Activated naive CD4-positive, alpha-beta T cell treated with anti-CD3 and anti-CD28 coated beads, Interleukin-2, amount 50 U/mL, for 72 hours (primary cell): ENCODE measurements around the gene ATRNL1. TPM values are rescaled to one million over a fixed set of nuclear protein-coding genes. Genes with fewer than 3 reads are reported as not detected.

Experiments
- ATAC-seq, 2 donors: fragments of 150-1000 bp; cut with Tn5 transposase; 2 replicates each; pipeline ENCODE4 v1.10.0; 2021; ENCODE audit warnings: mild to moderate bottlenecking in 2 of 2, moderate library complexity in 2 of 2
- DNase-seq, 2 donors: peaks; one replicate each; pipeline ENCODE4 v3.0.0; 2021 to 2022; ENCODE audit warnings: low spot score in 2 of 2
- H3K27ac Mint-ChIP-seq, 2 donors: one replicate each; pipeline ENCODE4 v1.8.0; 2022; ENCODE audit warnings: mild to moderate bottlenecking in 2 of 2, mixed read lengths in 2 of 2
- H3K36me3 Mint-ChIP-seq, 2 donors: one replicate each; pipeline ENCODE4 v1.8.0; 2022; ENCODE audit warnings: mixed read lengths in 2 of 2
- H3K9me3 Mint-ChIP-seq, 2 donors: one replicate each; pipeline ENCODE4 v1.8.0; 2022; ENCODE audit warnings: mixed read lengths in 2 of 2
- total RNA-seq, 2 donors: library from RNA; stranded (reverse); gene quantifications; one replicate each; pipeline ENCODE4 v1.2.3, GENCODE V29; 2022

The ATRNL1 gene
- total RNA-seq, 2 donors from 2014 or later: 0.62 TPM; not detected in 1

- Mint-ChIP-seq H3K36me3 (no peaks in the 10 kb centered on the region), H3K27ac (no peak overlapping the region), H3K9me3 (peaks cover 13% of the 10 kb centered on the region in 2 donors)
- no peak for ATAC-seq
- DNase-seq: no peak
These were observed 791.2 kb downstream of the ATRNL1 start for GRCh38 chr10:115884331-115884730.

DNA sequence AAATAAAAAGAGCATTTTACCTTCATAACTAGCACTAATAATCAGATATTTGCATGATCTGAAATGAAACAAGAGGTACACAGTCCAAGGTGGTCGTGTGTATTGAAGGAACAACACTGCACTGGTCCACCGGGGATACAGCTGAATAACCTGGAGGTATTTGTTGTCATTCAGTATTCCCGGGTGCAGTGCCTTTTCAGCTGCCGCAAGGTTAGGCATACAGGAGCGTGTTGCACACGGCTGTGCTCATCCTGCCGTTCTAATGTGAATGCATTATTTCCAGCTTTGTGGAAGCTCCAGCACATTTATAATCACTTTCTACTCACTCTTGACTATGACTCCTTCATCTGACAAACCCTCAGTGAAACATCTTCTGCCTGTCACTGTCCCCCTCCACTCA, 802.0 kb downstream of the ATRNL1 start:
- Mint-ChIP-seq H3K36me3 (no peaks in the 10 kb centered on the region), H3K9me3 (peaks cover 5% of the 10 kb centered on the region in 2 donors), H3K27ac (no peak overlapping the region)
- DNase-seq (no peak), ATAC-seq (no peak)

- DNase-seq (no peak), ATAC-seq (no peak)
- Mint-ChIP-seq H3K36me3 (no peaks in the 10 kb centered on the region), H3K9me3 (peaks cover 5% of the 10 kb centered on the region in 2 donors), H3K27ac (no peak overlapping the region)
These were observed 805.1 kb downstream of the ATRNL1 start for GRCh38 chr10:115898242-115898641.

DNA sequence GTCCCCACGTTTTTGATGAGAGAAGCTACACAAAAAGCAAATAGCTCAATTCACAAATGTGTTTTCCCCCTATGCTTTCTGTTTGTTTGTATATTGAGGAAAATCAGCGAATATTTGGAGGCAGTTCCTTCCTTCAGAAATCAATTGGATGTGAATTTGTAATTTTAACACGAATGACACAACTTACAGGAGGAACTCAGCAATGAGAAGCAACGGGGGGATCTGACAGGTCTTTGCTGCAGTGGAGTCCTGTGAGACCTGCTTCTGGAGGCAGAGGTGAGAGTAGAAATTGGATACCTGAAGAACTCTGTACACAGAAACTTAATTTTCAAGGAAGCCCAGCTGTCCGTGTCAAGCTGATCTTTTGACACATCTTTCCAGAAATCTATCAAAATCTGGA, 809.4 kb downstream of the ATRNL1 start:
- Mint-ChIP-seq H3K27ac (no peak overlapping the region), H3K36me3 (no peaks in the 10 kb centered on the region), H3K9me3 (no peaks in the 10 kb centered on the region)
- no peak for ATAC-seq
- DNase-seq: no peak

- Mint-ChIP-seq H3K27ac (no peak overlapping the region), H3K9me3 (no peaks in the 10 kb centered on the region), H3K36me3 (no peaks in the 10 kb centered on the region)
- DNase-seq: no peak
- ATAC-seq: no peak
These were observed 810.0 kb downstream of the ATRNL1 start for GRCh38 chr10:115903207-115903606.

- Mint-ChIP-seq H3K36me3 (no peaks in the 10 kb centered on the region), H3K9me3 (no peaks in the 10 kb centered on the region), H3K27ac (no peak overlapping the region)
- no peak for ATAC-seq
- DNase-seq: no peak
These were observed 810.7 kb downstream of the ATRNL1 start for GRCh38 chr10:115903845-115904244.

DNA sequence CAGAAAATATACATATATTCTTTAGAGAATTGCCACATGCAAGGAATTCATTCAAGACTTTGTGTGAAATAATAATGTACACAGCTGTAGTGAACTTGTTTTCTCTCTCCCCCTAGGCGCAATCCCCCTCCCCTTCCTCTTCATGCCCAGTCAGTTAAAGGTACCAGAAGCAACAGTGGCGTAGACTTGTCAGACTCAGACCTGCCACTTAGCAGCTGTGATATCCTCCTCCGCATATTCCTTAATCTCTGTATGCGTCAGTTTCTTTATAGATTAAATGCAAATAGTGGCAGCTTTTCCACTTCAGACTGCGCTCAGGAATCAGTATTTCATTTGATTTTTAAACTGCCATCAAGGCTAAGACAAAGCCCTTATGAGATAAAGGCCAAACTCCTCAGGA, 815.9 kb downstream of the ATRNL1 start:
- Mint-ChIP-seq H3K9me3 (peaks cover 0 to 7% of the 10 kb centered on the region in 2 donors), H3K27ac (no peak overlapping the region), H3K36me3 (no peaks in the 10 kb centered on the region)
- DNase-seq (no peak), ATAC-seq (no peak)

- Mint-ChIP-seq H3K36me3 (no peaks in the 10 kb centered on the region), H3K9me3 (peaks cover 0 to 9% of the 10 kb centered on the region in 2 donors), H3K27ac (no peak overlapping the region)
- no peak for ATAC-seq
- DNase-seq: no peak
These were observed 817.0 kb downstream of the ATRNL1 start for GRCh38 chr10:115909962-115910731.

DNA sequence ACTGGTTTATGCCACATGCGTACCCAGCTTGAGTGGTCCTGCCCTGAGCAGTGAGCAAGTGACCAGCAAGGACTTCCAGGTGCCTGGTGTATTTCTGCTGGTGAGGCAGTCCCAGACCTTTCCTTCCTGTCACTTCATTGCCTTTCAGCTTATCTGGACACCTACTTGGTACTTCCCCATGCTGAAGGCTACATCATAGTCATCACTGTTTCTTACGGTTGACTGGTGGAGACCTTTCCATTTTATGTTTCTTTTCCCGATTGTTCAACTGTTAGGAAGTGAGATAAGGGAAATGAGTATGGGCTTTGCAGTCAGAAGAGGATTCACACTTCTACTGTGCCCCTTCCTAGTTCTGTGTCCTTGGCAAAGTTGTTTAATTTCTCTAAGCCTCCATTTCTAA, 821.3 kb downstream of the ATRNL1 start:
- ATAC-seq: no peak
- no peak overlapping the region for H3K27ac Mint-ChIP-seq
- H3K9me3 Mint-ChIP-seq: peaks cover 0 to 12% of the 10 kb centered on the region in 2 donors
- no peak for DNase-seq
- H3K36me3 Mint-ChIP-seq: no peaks in the 10 kb centered on the region

- DNase-seq: no peak
- Mint-ChIP-seq H3K9me3 (peaks cover 0 to 19% of the 10 kb centered on the region in 2 donors), H3K27ac (no peak overlapping the region)
These were observed 822.3 kb downstream of the ATRNL1 start for GRCh38 chr10:115915429-115915828.

DNA sequence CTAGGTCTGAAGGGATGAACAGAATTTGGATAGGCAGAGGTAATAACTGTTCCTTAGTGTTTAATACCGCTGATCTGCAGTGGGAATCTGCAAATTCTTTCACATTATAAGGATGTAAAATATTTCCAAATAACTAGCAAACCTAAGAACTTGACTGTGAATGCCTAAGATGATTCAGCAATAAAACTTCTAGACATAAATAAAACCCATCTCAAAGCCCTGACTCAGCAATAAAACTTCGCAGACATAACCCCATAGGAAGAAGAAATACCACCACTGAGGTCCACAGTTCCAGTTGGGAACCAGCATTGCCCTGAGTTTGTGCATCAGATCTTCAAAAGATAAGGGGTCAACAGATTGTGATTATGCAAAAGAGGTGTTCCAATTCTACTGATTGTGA, 825.6 kb downstream of the ATRNL1 start:
- Mint-ChIP-seq H3K9me3 (peaks cover 0 to 15% of the 10 kb centered on the region in 2 donors), H3K36me3 (no peaks in the 10 kb centered on the region), H3K27ac (no peak overlapping the region)
- DNase-seq (no peak), ATAC-seq (no peak)

More at GRCh38 chr10:115915429-115915828, 822.3 kb downstream of the ATRNL1 start:
- ATAC-seq: no peak
- H3K36me3 Mint-ChIP-seq: no peaks in the 10 kb centered on the region

- DNase-seq (no peak), ATAC-seq (no peak)
- H3K27ac Mint-ChIP-seq: no peak overlapping the region
- no peaks in the 10 kb centered on the region for H3K36me3 Mint-ChIP-seq
- peaks cover 17 to 21% of the 10 kb centered on the region in 2 donors for H3K9me3 Mint-ChIP-seq
These were observed 828.6 kb downstream of the ATRNL1 start for GRCh38 chr10:115921795-115922194.

DNA sequence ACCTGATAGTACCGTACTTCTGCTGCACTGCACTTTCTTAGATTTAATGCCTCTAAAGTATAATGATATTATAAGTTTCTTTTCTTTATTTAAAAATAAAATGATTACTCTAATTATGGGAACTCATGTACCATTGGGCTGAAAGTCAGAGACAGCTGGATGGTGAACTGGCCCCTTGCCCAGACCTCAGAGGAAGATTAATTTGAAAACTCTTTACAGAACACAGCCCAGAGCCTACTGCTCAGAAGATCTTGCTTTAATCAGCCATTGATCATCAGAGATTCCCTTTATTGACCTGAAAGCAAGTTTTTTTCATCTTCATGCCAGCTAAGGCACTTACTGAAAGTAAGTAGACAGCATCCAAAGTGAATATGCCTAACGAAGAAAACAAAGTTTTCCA, 838.1 kb downstream of the ATRNL1 start:
- Mint-ChIP-seq H3K9me3 (peaks cover 10 to 15% of the 10 kb centered on the region in 2 donors), H3K36me3 (no peaks in the 10 kb centered on the region), H3K27ac (no peak overlapping the region)
- DNase-seq (no peak), ATAC-seq (no peak)

GRCh38 chr10:115932099-115932498, 838.9 kb downstream of the ATRNL1 start:
- ATAC-seq (no peak), DNase-seq (no peak)
- Mint-ChIP-seq H3K36me3 (no peaks in the 10 kb centered on the region), H3K27ac (no peak overlapping the region), H3K9me3 (peaks cover 10 to 15% of the 10 kb centered on the region in 2 donors)

DNA sequence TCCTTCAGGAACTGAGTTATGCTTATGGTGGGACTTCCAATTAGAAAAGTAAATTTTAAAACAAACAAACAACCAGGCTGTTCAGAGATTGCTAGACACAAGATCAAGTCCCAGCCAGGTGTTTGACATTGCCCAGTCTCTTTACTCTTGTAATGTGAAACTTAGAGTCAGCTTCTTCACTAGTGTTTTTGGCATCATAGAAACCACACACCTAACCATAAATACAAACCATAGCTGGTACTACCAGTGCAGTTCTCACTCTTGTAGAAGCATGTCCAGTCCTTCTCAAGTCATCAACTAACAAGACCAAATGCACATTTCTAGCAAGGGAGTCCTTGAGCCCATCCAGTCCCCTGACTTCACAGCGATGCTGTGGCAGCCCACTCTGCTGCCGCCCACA, 839.9 kb downstream of the ATRNL1 start:
- H3K27ac Mint-ChIP-seq: no peak overlapping the region
- no peaks in the 10 kb centered on the region for H3K36me3 Mint-ChIP-seq
- DNase-seq: no peak
- ATAC-seq: no peak
- peaks cover 10 to 15% of the 10 kb centered on the region in 2 donors for H3K9me3 Mint-ChIP-seq

DNA sequence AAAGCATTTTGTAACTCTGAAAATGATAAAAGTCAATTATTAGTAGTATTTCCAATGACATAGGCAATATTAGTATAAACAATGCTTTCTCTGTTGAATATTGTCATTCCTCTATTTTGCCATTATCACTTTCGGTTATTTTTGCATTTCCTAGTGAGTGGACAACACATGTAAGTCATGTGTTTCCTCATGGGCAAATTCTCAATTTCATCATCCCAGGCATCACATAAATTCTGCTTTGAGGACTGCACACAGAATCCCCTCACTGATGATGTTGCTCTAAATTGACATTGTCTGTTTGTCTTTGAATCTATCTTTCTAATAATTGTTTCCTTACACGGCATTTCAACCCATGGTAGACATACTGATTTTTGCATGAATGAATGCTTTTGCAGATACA, 842.6 kb downstream of the ATRNL1 start:
- H3K9me3 Mint-ChIP-seq: peaks cover 14 to 19% of the 10 kb centered on the region in 2 donors
- H3K27ac Mint-ChIP-seq: no peak overlapping the region
- no peaks in the 10 kb centered on the region for H3K36me3 Mint-ChIP-seq
- no peak for ATAC-seq
- DNase-seq: no peak

DNA sequence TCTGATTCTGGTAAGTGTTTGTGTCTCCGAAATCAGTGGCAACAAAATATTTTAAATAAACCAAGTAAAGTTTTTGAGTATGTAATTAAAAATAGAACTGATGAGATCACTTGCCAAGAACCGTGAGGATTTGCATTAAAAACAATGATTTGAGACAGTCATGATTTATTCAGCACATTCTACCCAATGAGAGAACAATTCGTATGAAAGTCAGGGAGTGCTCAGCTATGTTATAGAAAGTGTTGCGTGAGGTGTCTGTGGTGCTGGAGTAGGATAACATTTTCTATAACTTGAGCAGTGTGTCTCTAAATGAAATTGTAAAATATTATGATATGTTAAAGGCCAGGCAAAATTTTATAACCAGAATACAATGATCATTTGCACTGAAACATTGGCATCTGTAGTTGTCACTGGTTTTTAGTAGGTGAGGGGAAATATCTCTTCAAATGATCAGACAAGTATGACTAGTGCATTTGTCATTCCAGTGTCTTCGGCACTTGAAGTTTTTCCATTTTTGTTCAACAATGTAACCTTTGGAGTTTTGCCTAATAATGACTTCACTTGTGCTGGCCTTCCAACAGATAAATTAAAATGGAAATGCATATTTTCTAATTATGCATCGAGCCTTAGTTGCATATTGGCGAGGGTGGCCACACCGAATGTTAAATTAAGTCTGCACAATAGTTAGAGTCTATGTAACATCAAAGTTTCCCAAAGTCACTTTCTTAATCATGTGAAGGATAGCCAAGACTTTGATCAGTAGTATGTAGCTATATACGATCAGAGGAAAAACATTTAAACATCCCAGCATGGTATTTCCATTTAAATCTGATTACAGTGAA, 844.0 kb downstream of the ATRNL1 start:
- peaks cover 14 to 18% of the 10 kb centered on the region in 2 donors for H3K9me3 Mint-ChIP-seq
- ATAC-seq: no peak
- DNase-seq: no peak
- no peak overlapping the region for H3K27ac Mint-ChIP-seq
- H3K36me3 Mint-ChIP-seq: no peaks in the 10 kb centered on the region

- Mint-ChIP-seq H3K9me3 (peaks cover 14 to 21% of the 10 kb centered on the region in 2 donors), H3K27ac (no peak overlapping the region), H3K36me3 (no peaks in the 10 kb centered on the region)
- DNase-seq (no peak), ATAC-seq (no peak)
These were observed 844.5 kb downstream of the ATRNL1 start for GRCh38 chr10:115937768-115938056.
